ENCODE data around the gene MAP3K13. TPM values are rescaled to one million over a fixed set of nuclear protein-coding genes. Genes with fewer than 3 reads are reported as not detected.

MAP3K13 gene
- total and polyA plus RNA-seq, 11 donors = 4.8 to 18.5 (median 11.0) TPM

GRCh38 chr3:185387646-185388045 lies 24.7 kb downstream of the MAP3K13 start:
- DNase-seq = no peak
- ATAC-seq = no peak
- whole genome bisulfite sequencing, 4 donors = 83 to 95% (median 86%) methylated on average over 1 of the region's 1 CpG

GRCh38 chr3:185393055-185393454 lies 30.1 kb downstream of the MAP3K13 start:
- ATAC-seq (no peak), DNase-seq (no peak)
- H3K4me3 ChIP-seq = no peak overlapping the region
- no peak overlapping the region for H3K27ac ChIP-seq
- H3K4me1 ChIP-seq = no peaks in the 10 kb centered on the region
- TF ChIP-seq POLR2A (IDR thresholded peaks at IDR 0.05) = no peak
- TF ChIP-seq CTCF (IDR thresholded peaks at IDR 0.05) = no peak
- no peaks in the 10 kb centered on the region for H3K36me3 ChIP-seq
- intact Hi-C loops (cut with DNase I) = no loop called here
- H3K27me3 ChIP-seq = no peaks in the 10 kb centered on the region
- whole genome bisulfite sequencing, 4 donors = 95 to 99% (median 98%) methylated on average over 3 of the region's 3 CpGs
- peaks cover 0 to 4% (median 0%) of the 10 kb centered on the region in 12 donors for H3K9me3 ChIP-seq

More at GRCh38 chr3:185387646-185388045, 24.7 kb downstream of the MAP3K13 start:
- TF ChIP-seq POLR2A (IDR thresholded peaks at IDR 0.05) (no peak), CTCF (IDR thresholded peaks at IDR 0.05) (no peak)
- intact Hi-C loops (cut with DNase I) = no loop called here
- peaks cover 0 to 4% (median 0%) of the 10 kb centered on the region in 12 donors for H3K9me3 ChIP-seq
- no peaks in the 10 kb centered on the region for H3K27me3 ChIP-seq
- H3K4me1 ChIP-seq = no peaks in the 10 kb centered on the region
- H3K4me3 ChIP-seq = no peak overlapping the region
- no peak overlapping the region for H3K27ac ChIP-seq
- no peaks in the 10 kb centered on the region for H3K36me3 ChIP-seq

- DNase-seq = peak in 3 of 5 donors; percentile 12 to 72 (median 33)
- H3K36me3 ChIP-seq = no peaks in the 10 kb centered on the region
- 48 to 73% (median 61%) methylated on average over 6 of the region's 6 CpGs for WGBS, 4 donors
Observed at GRCh38 chr3:185397676-185398075, 34.7 kb downstream of the MAP3K13 start.

More at GRCh38 chr3:185397676-185398075, 34.7 kb downstream of the MAP3K13 start:
- no peaks in the 10 kb centered on the region for H3K9me3 ChIP-seq
- peak overlapping the region in 1 of 12 donors; percentile 13 for H3K27ac ChIP-seq
- intact Hi-C loops (cut with DNase I) = no loop called here
- TF ChIP-seq POLR2A (IDR thresholded peaks at IDR 0.05) = no peak
- no peak for TF ChIP-seq CTCF (IDR thresholded peaks at IDR 0.05)
- peak in 3 of 4 donors; percentile 75 to 94 (median 88) for ATAC-seq
- no peak overlapping the region for H3K4me3 ChIP-seq
- peaks cover 0 to 4% (median under 1%) of the 10 kb centered on the region in 12 donors for H3K4me1 ChIP-seq
- no peaks in the 10 kb centered on the region for H3K27me3 ChIP-seq
